HG02884 (cell line): ENCODE data around the gene TCERG1L.

ENCODE experiments used
- ATAC-seq: cut with Tn5 transposase; IDR thresholded peaks from one replicate; pipeline ENCODE4 v1.9.1; 2021; ENCODE audit warnings: mild to moderate bottlenecking, moderate library complexity; ENCODE audit not compliant: unreplicated experiment

TCERG1L gene

GRCh38 chr10:131131726-131132591 lies 179.6 kb downstream of the TCERG1L start:
- ATAC-seq, result no peak

GRCh38 chr10:131130025-131130424 lies 181.5 kb downstream of the TCERG1L start:
- ATAC-seq, result no peak

- ATAC-seq, result no peak
Measured at GRCh38 chr10:131129544-131129943, 182.0 kb downstream of the TCERG1L start.

- no peak for ATAC-seq
Measured at GRCh38 chr10:131128731-131129130, 182.8 kb downstream of the TCERG1L start.

GRCh38 chr10:131127610-131128009 lies 183.9 kb downstream of the TCERG1L start:
- no peak for ATAC-seq

GRCh38 chr10:131127138-131127589 lies 184.4 kb downstream of the TCERG1L start:
- ATAC-seq, result no peak

- ATAC-seq, result no peak
Measured at GRCh38 chr10:131126321-131127137, 185.0 kb downstream of the TCERG1L start.

- no peak for ATAC-seq
Measured at GRCh38 chr10:131125511-131126225, 185.9 kb downstream of the TCERG1L start.

- no peak for ATAC-seq
Measured at GRCh38 chr10:131124945-131125344, 186.6 kb downstream of the TCERG1L start.

GRCh38 chr10:131123496-131123895 lies 188.0 kb downstream of the TCERG1L start:
- no peak for ATAC-seq

- ATAC-seq, result no peak
Measured at GRCh38 chr10:131121511-131122035, 189.9 kb downstream of the TCERG1L start.

- ATAC-seq, result no peak
Measured at GRCh38 chr10:131119626-131120355, 191.7 kb downstream of the TCERG1L start.

- ATAC-seq, result no peak
Measured at GRCh38 chr10:131117416-131118212, 193.9 kb downstream of the TCERG1L start.

- ATAC-seq, result no peak
Measured at GRCh38 chr10:131116991-131117375, 194.5 kb downstream of the TCERG1L start.

- ATAC-seq, result no peak
Measured at GRCh38 chr10:131116216-131116990, 195.1 kb downstream of the TCERG1L start.

- no peak for ATAC-seq
Measured at GRCh38 chr10:131115801-131116200, 195.7 kb downstream of the TCERG1L start.

GRCh38 chr10:131115321-131115720 lies 196.2 kb downstream of the TCERG1L start:
- ATAC-seq, result no peak

GRCh38 chr10:131114846-131115245 lies 196.7 kb downstream of the TCERG1L start:
- ATAC-seq, result no peak
